ENCODE data around the gene HNRNPF. TPM values are rescaled to one million over a fixed set of nuclear protein-coding genes. Genes with fewer than 3 reads are reported as not detected.

HNRNPF gene
- total and polyA plus RNA-seq, 2 of the 4 experiments (the other 2 are of a cell fraction), result 169 to 207 TPM

DNA sequence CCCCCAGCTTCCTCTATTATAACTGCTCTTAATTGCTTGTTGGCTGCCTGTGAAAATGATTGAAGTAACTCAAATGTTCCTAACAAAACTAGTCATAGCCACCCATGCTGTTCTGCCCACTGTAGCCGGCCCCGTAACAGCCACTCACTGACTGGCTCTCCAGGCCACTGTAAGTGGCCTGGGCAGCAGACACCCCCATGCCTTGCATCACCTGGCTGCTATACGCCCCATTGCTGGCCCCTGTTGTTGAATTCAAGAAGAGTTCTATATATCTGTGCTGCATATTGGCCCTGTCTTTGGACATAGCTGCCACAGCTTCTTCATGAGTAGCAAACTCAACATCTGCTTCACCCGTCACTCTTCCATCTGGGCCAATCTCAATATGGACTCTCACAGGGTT lies 22.4 kb downstream of the HNRNPF start:
- CTCF ChIA-PET, result no interaction called here
- intact Hi-C loops (cut with micrococcal nuclease), result no loop called here
- Histone ChIP-seq H3K18ac (ENCODE audit: low read depth, low read length) (no peak overlapping the region), H2BK120ac (ENCODE audit: low read depth, low read length) (no peak overlapping the region), H4K8ac (ENCODE audit: low read depth in 2 of 2, low read length in 2 of 2) (no peak overlapping the region), H2AFZ (replicated peaks; ENCODE audit: low read length, poor library complexity) (no peak overlapping the region), H3K56ac (ENCODE audit: extremely low read depth, insufficient read depth, low read length) (no peak overlapping the region), H3K9ac (ENCODE audit: low read depth, low read length) (no peak overlapping the region), H3K27ac (ENCODE audit: insufficient read depth, low read length) (no peak overlapping the region), H3K4ac (ENCODE audit: low read depth, low read length) (no peak overlapping the region), H2BK5ac (ENCODE audit: low read depth, low read length, poor library complexity, severe bottlenecking) (no peak overlapping the region), H3K9me3 (ENCODE audit: control insufficient read depth, insufficient read depth, low read length) (no peaks in the 10 kb centered on the region), H4K5ac (ENCODE audit: low read depth, low read length) (no peak overlapping the region), H3K4me2 (ENCODE audit: low read depth, low read length) (no peak overlapping the region), H3K14ac (replicated peaks; ENCODE audit: low read depth, low read length) (no peak overlapping the region), H3K27me3 (ENCODE audit: control insufficient read depth, insufficient read depth, low read length) (no peaks in the 10 kb centered on the region), H4K91ac (ENCODE audit: insufficient read depth, low read depth, low read length) (no peak overlapping the region), H2AK5ac (ENCODE audit: low read depth, low read length) (no peak overlapping the region), H3K4me3 (ENCODE audit: insufficient read depth, low read depth, low read length) (no peak overlapping the region), H2BK20ac (ENCODE audit: low read depth, low read length) (no peak overlapping the region), H4K20me1 (ENCODE audit: insufficient read depth, low read length) (peaks cover 58% of the 10 kb centered on the region), H2BK15ac (ENCODE audit: low read depth, low read length) (no peak overlapping the region), H2AK9ac (replicated peaks; ENCODE audit: low read depth, low read length, poor library complexity) (no peak overlapping the region), H3K4me1 (ENCODE audit: control insufficient read depth, insufficient read depth, low read length) (no peaks in the 10 kb centered on the region), H3K23ac (ENCODE audit: low read depth, low read length) (no peak overlapping the region), H3K36me3 (ENCODE audit: control insufficient read depth, insufficient read depth, low read length) (peaks cover 47% of the 10 kb centered on the region), H3K9me1 (ENCODE audit: insufficient read depth, low read length) (peaks cover 3% of the 10 kb centered on the region), H3K79me1 (ENCODE audit: low read depth in 1 of 2, low read length in 2 of 2) (peaks cover 29 to 40% of the 10 kb centered on the region in 2 experiments)
- no TSS peak for BruUV-seq (replicated peaks)
- no CpG with 5 or more reads among the region's 4 CpGs for WGBS, 2 experiments (ENCODE audit: extremely low coverage in 2 of 2, insufficient read length in 1 of 2)
- dilution Hi-C loops (cut with HindIII; ENCODE audit: low sequenced_read_pairs, unreplicated experiment), result no loop called here
- TF ChIP-seq MAZ (IDR thresholded peaks at IDR 0.05; ENCODE audit: borderline replicate concordance, low read depth, low read length) (no peak), MAFK (IDR thresholded peaks at IDR 0.05; ENCODE audit: low read depth, low read length) (no peak), MXI1 (IDR thresholded peaks at IDR 0.05; ENCODE audit: borderline replicate concordance, low read depth, low read length) (no peak), RCOR1 (IDR thresholded peaks at IDR 0.05; ENCODE audit: insufficient replicate concordance, low read length) (no peak), FOS (IDR thresholded peaks at IDR 0.05; ENCODE audit: low read depth, low read length) (no peak), SMC3 (IDR thresholded peaks at IDR 0.05; ENCODE audit: low read depth, low read length) (no peak), RFX5 (IDR thresholded peaks at IDR 0.05; ENCODE audit: low read depth, low read length) (no peak), RAD21 (IDR thresholded peaks at IDR 0.05; ENCODE audit: low read length) (no peak), CHD1 (IDR thresholded peaks at IDR 0.05; ENCODE audit: low read depth, low read length) (no peak), POLR2A (IDR thresholded peaks at IDR 0.05; ENCODE audit: low read depth, low read length) (no peak), CEBPB (IDR thresholded peaks at IDR 0.05; ENCODE audit: low read depth, low read length) (no peak), NFE2L2 (IDR thresholded peaks at IDR 0.05; ENCODE audit: low read depth, low read length) (no peak)
- TF ChIP-seq, protein P1, sequence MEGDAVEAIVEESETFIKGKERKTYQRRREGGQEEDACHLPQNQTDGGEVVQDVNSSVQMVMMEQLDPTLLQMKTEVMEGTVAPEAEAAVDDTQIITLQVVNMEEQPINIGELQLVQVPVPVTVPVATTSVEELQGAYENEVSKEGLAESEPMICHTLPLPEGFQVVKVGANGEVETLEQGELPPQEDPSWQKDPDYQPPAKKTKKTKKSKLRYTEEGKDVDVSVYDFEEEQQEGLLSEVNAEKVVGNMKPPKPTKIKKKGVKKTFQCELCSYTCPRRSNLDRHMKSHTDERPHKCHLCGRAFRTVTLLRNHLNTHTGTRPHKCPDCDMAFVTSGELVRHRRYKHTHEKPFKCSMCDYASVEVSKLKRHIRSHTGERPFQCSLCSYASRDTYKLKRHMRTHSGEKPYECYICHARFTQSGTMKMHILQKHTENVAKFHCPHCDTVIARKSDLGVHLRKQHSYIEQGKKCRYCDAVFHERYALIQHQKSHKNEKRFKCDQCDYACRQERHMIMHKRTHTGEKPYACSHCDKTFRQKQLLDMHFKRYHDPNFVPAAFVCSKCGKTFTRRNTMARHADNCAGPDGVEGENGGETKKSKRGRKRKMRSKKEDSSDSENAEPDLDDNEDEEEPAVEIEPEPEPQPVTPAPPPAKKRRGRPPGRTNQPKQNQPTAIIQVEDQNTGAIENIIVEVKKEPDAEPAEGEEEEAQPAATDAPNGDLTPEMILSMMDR (conservative IDR thresholded peaks at IDR 0.05; ENCODE audit: low read depth, low read length), result no peak
- DNase-seq, result no peak
- in situ Hi-C loops (cut with MboI; ENCODE audit: low sequenced_read_pairs), result no loop called here
- ATAC-seq (ENCODE audit: low read depth), result no peak
- POLR2A ChIA-PET (ENCODE audit: unreplicated experiment), result no interaction called here
